ENCODE data around the gene BLOC1S1. TPM values are rescaled to one million over a fixed set of nuclear protein-coding genes. Genes with fewer than 3 reads are reported as not detected.
"Not testable (repeated sequence)": the region's sequence is repeated elsewhere in the genome, so short reads cannot be mapped to it uniquely, and the experiment has no call there.

BLOC1S1 gene
- total RNA-seq, 2 donors from 2014 or later, result 266 to 300 TPM

- DNase-seq; ATAC-seq; intact Hi-C loops (cut with DNase I, micrococcal nuclease): not testable (repeated sequence)
These were observed 42.7 kb downstream of the BLOC1S1 start for GRCh38 chr12:55758575-55758974.

- intact Hi-C loops (cut with DNase I, micrococcal nuclease), result no loop called here
- ATAC-seq (no peak), DNase-seq (no peak)
These were observed 44.8 kb downstream of the BLOC1S1 start for GRCh38 chr12:55760663-55761062.

- no peak for ATAC-seq
- no peak for DNase-seq
- intact Hi-C loops (cut with DNase I, micrococcal nuclease), result no loop called here
These were observed 46.8 kb downstream of the BLOC1S1 start for GRCh38 chr12:55762646-55763045.

- intact Hi-C loops (cut with DNase I, micrococcal nuclease), result no loop called here
- ATAC-seq, result no peak
- DNase-seq, result no peak
These were observed 50.0 kb downstream of the BLOC1S1 start for GRCh38 chr12:55765736-55766290.

- intact Hi-C loops (cut with DNase I, micrococcal nuclease), result no loop called here
- ATAC-seq, result no peak
These were observed 51.3 kb downstream of the BLOC1S1 start for GRCh38 chr12:55767156-55767555.

More at GRCh38 chr12:55767156-55767555, 51.3 kb downstream of the BLOC1S1 start:
- no peak for DNase-seq

Other genes starting within 250 kb of the BLOC1S1 start
- not detected for gene OR6C70, start 245.9 kb upstream of the BLOC1S1 start, total RNA-seq
- gene OR6C68, start 223.7 kb upstream of the BLOC1S1 start, total RNA-seq, result not detected
- not detected for gene OR6C4, start 166.4 kb upstream of the BLOC1S1 start, total RNA-seq
- gene OR2AP1, start 143.6 kb upstream of the BLOC1S1 start, total RNA-seq, result not detected
- not detected for gene OR10P1, start 79.2 kb upstream of the BLOC1S1 start, total RNA-seq
- gene ITGA7, start 8.1 kb upstream of the BLOC1S1 start, total RNA-seq, result 10 to 100 TPM; 10.2 to 56.5 TPM
- gene RDH5, start 4.3 kb downstream of the BLOC1S1 start, total RNA-seq, result 10 to 100 TPM; 34.2 to 37.7 TPM
- 1,000 to 10,000 TPM; 1,137 to 1,252 TPM for gene CD63, start 13.0 kb downstream of the BLOC1S1 start, total RNA-seq
- gene GDF11, start 27.1 kb downstream of the BLOC1S1 start, total RNA-seq, result 1 to 10 TPM; 1.5 to 2.7 TPM
- gene SARNP, start 101.7 kb downstream of the BLOC1S1 start, total RNA-seq, result 10 to 100 TPM; 42.7 to 43.7 TPM
- gene ORMDL2, start 102.0 kb downstream of the BLOC1S1 start, total RNA-seq, result 10 to 100 TPM; 64.5 to 82.9 TPM
- gene DNAJC14, start 113.5 kb downstream of the BLOC1S1 start, total RNA-seq, result 10 to 100 TPM; 27.8 to 32.5 TPM
- 1 to 10 TPM; 2.8 to 6.4 TPM for gene MMP19, start 126.9 kb downstream of the BLOC1S1 start, total RNA-seq
- gene PYM1, start 211.8 kb downstream of the BLOC1S1 start, total RNA-seq, result 10 to 100 TPM; 41.7 to 45.0 TPM
- gene DGKA, start 215.1 kb downstream of the BLOC1S1 start, total RNA-seq, result 100 to 1,000 TPM; 108 to 114 TPM
- 1 to 10 TPM; 2.0 to 5.0 TPM for gene PMEL, start 250.0 kb downstream of the BLOC1S1 start, total RNA-seq

All from left colon (tissue), 2 donors.